GM13977 (cell line): Measurements from ENCODE around the gene HEATR5A.
"Not testable (repeated sequence)": the region's sequence is repeated elsewhere in the genome, so short reads cannot be mapped to it uniquely, and the experiment has no call there.

Source experiments
- DNase-seq: peaks from one replicate; pipeline ENCODE4 v3.0.0; 2012; ENCODE audit warnings: low spot score
- CTCF ChIP-seq: IDR thresholded peaks from 2 replicates; pipeline ENCODE4 v1.5.1; 2012; ENCODE audit warnings: mild to moderate bottlenecking, control low read depth; ENCODE audit not compliant: insufficient read depth; ENCODE audit errors: extremely low read depth, missing control alignments
- in situ Hi-C: fragments of 300-500 bp; cut with MboI; formaldehyde crosslinking; loops from one replicate; pipeline ENCODE4 v1.12.0; 2022; ENCODE audit warnings: low sequenced_read_pairs, low pct_unique_long_range_greater_than_20kb, mixed read lengths, inconsistent platforms; ENCODE audit not compliant: unreplicated experiment

The HEATR5A gene

GRCh38 chr14:31337331-31337730 lies 83.0 kb downstream of the HEATR5A start:
- in situ Hi-C loops: no loop called here

GRCh38 chr14:31336646-31337045 lies 83.7 kb downstream of the HEATR5A start:
- no peak for TF ChIP-seq CTCF
- in situ Hi-C loops: no loop called here
- DNase-seq: no peak

More at GRCh38 chr14:31337331-31337730, 83.0 kb downstream of the HEATR5A start:
- TF ChIP-seq CTCF: no peak
- no peak for DNase-seq

GRCh38 chr14:31331395-31331794 lies 89.0 kb downstream of the HEATR5A start:
- DNase-seq, in situ Hi-C loops: not testable (repeated sequence)

- in situ Hi-C loops: not testable (repeated sequence)
These were observed 90.4 kb downstream of the HEATR5A start for GRCh38 chr14:31329876-31330521.

GRCh38 chr14:31326111-31326510 lies 94.2 kb downstream of the HEATR5A start:
- no peak for DNase-seq
- TF ChIP-seq CTCF: no peak
- in situ Hi-C loops: no loop called here

More at GRCh38 chr14:31329876-31330521, 90.4 kb downstream of the HEATR5A start:
- DNase-seq: not testable (repeated sequence)

- no peak for DNase-seq
- no peak for TF ChIP-seq CTCF
- in situ Hi-C loops: no loop called here
These were observed 96.9 kb downstream of the HEATR5A start for GRCh38 chr14:31323419-31323818.

- TF ChIP-seq CTCF: no peak
- DNase-seq: no peak
- in situ Hi-C loops: no loop called here
These were observed 99.2 kb downstream of the HEATR5A start for GRCh38 chr14:31320922-31321766.
